K562 (cell line): ENCODE results near the gene PELI2. TPM values are rescaled to one million over a fixed set of nuclear protein-coding genes. Genes with fewer than 3 reads are reported as not detected.

Source experiments
- ATAC-seq: fragments of 200-7000 bp; cut with Tn5 transposase; 3 replicates; pipeline ENCODE4 v1.9.1; 2020; ENCODE audit warnings: moderate library complexity
- BruUV-seq: library from RNA; stranded (reverse); fragments of 400-500 nt; replicated peaks from 2 replicates; lab custom pipeline; 2021; lab: Mats Ljungman, UMichigan
- CTCF ChIA-PET: fragments of 300-600 bp; formaldehyde crosslinking; extraction: SDS; loops from one replicate; lab custom pipeline; 2021; ENCODE audit warnings: low intra/inter-chr PET ratio; lab: Yijun Ruan, JAX
- POLR2A ChIA-PET: fragments of 300-600, 350-650 bp; sonication (Branson Sonifier 250); formaldehyde crosslinking; extraction: SDS; loops from one replicate; lab custom pipeline; 2021; ENCODE audit warnings: antibody characterized with exemption, inconsistent platforms; lab: Yijun Ruan, JAX
- DNase-seq, 4 experiments: peaks; one replicate each; pipeline versions ENCODE4 v3.0.0 to v3.0.0-alpha.2; 2011 to 2018; ENCODE audit warnings: low spot score in 3 of 4, mixed read lengths in 3 of 4; ENCODE audit errors: extremely low read depth in 1 of 4
- FAIRE-seq: peaks from 2 replicates; lab custom pipeline; 2011; peaks lifted over from hg19 to GRCh38; lab: Jason Lieb, UNC
- H2AFZ ChIP-seq: 2 replicates; pipeline ENCODE4 v1.6.0; 2011; ENCODE audit warnings: low read depth, low read length, control low read depth, inconsistent platforms
- H3K27ac ChIP-seq: fragments of 200-600 bp; 3 replicates; pipeline ENCODE4 v1.8.0; 2011; ENCODE audit warnings: low read depth, mild to moderate bottlenecking, control low read depth, inconsistent platforms, low read length, moderate library complexity, mixed read lengths; ENCODE audit errors: extremely low read depth
- H3K27me3 ChIP-seq, 2 experiments: fragments of 300-600 bp in 1 of 2; 2 replicates in 1 of 2; 3 replicates in 1 of 2; pipeline versions ENCODE4 v1.6.0 to v1.8.0; 2011; ENCODE audit warnings: inconsistent platforms in 2 of 2, low read length in 2 of 2, mild to moderate bottlenecking in 1 of 2, mixed read lengths in 1 of 2, moderate library complexity in 1 of 2; ENCODE audit not compliant: control insufficient read depth in 2 of 2, insufficient read depth in 2 of 2
- H3K36me3 ChIP-seq: fragments of 300-600 bp; 3 replicates; pipeline ENCODE4 v1.8.0; 2011; ENCODE audit warnings: mild to moderate bottlenecking, low read length, inconsistent platforms; ENCODE audit not compliant: control insufficient read depth, insufficient read depth
- H3K4me1 ChIP-seq, 2 experiments: fragments of 200-600 bp in 1 of 2; replicated peaks in 1 of 2; 2 replicates in 1 of 2; 3 replicates in 1 of 2; pipeline versions ENCODE4 v1.5.1 to v1.8.0; 2011; ENCODE audit warnings: inconsistent platforms in 2 of 2, low read length in 2 of 2, mild to moderate bottlenecking in 1 of 2, mixed read lengths in 1 of 2, moderate library complexity in 1 of 2; ENCODE audit not compliant: control insufficient read depth in 2 of 2, insufficient read depth in 2 of 2
- H3K4me2 ChIP-seq: 2 replicates; pipeline ENCODE4 v1.6.1; 2011; ENCODE audit warnings: low read length, control low read depth, inconsistent platforms, mixed read lengths; ENCODE audit not compliant: insufficient read depth
- H3K4me3 ChIP-seq: fragments of 200-600 bp; sonication (generic), shearing (Covaris generic); 2 replicates; pipeline ENCODE4 v1.5.1; 2016; ENCODE audit warnings: control low read depth, inconsistent platforms
- H3K79me2 ChIP-seq: fragments of 200-600 bp; 3 replicates; pipeline ENCODE4 v1.8.0; 2011; ENCODE audit warnings: low read length, inconsistent platforms; ENCODE audit not compliant: control insufficient read depth, insufficient read depth
- H3K9ac ChIP-seq, 2 experiments: 2 replicates each; pipeline versions ENCODE4 v1.6.0 to v1.6.1; 2011; ENCODE audit warnings: low read depth in 2 of 2, low read length in 2 of 2, control low read depth in 1 of 2, inconsistent platforms in 1 of 2, mild to moderate bottlenecking in 1 of 2, mixed read lengths in 1 of 2; ENCODE audit not compliant: insufficient read depth in 1 of 2
- H3K9me1 ChIP-seq: one replicate; pipeline ENCODE4 v1.6.0; 2011; ENCODE audit warnings: inconsistent platforms, mild to moderate bottlenecking, low read length, moderate library complexity; ENCODE audit not compliant: control insufficient read depth, insufficient read depth
- H3K9me3 ChIP-seq: replicated peaks from 2 replicates; pipeline ENCODE4 v1.5.1; 2011; ENCODE audit warnings: low read depth, low read length, inconsistent platforms; ENCODE audit not compliant: control insufficient read depth, insufficient read depth
- H4K20me1 ChIP-seq: replicated peaks from 2 replicates; pipeline ENCODE4 v1.6.1; 2011; ENCODE audit warnings: low read length, inconsistent platforms, mixed read lengths; ENCODE audit not compliant: control insufficient read depth, insufficient read depth
- AFF1 ChIP-seq, 2 experiments: fragments of 450-650 bp; IDR thresholded peaks; 2 replicates each; pipeline ENCODE4 v1.6.1; 2018; ENCODE audit warnings: mild to moderate bottlenecking in 2 of 2, low read depth in 1 of 2; ENCODE audit not compliant: partially characterized antibody in 2 of 2
- ARID1B ChIP-seq: fragments of 450-650 bp; IDR thresholded peaks from 2 replicates; pipeline ENCODE4 v1.6.1; 2016; ENCODE audit warnings: antibody characterized with exemption, mild to moderate bottlenecking, inconsistent platforms
- ASH1L ChIP-seq: fragments of 450-650 bp; IDR thresholded peaks from 2 replicates; pipeline ENCODE4 v1.6.1; 2018; ENCODE audit warnings: borderline replicate concordance, mild to moderate bottlenecking, low read depth; ENCODE audit not compliant: partially characterized antibody
- ATF7 ChIP-seq: fragments of 450-650 bp; IDR thresholded peaks from 2 replicates; pipeline ENCODE4 v1.7.1; 2014; ENCODE audit warnings: mild to moderate bottlenecking, moderate library complexity
- E2F1 ChIP-seq: sonication (generic); formaldehyde crosslinking; IDR thresholded peaks from 2 replicates; pipeline ENCODE4 v1.8.1; 2023; ENCODE audit warnings: mild to moderate bottlenecking, missing genetic modification reagents, moderate library complexity
- FOSL1 ChIP-seq: fragments of 200-800 bp; sonication (Bioruptor generic); conservative IDR thresholded peaks from 2 replicates; pipeline ENCODE4 v1.6.1; 2016; ENCODE audit warnings: missing genetic modification characterization, missing compliant biosample characterization
- FOXA1 ChIP-seq: fragments of 450-650 bp; IDR thresholded peaks from 2 replicates; pipeline ENCODE4 v1.6.1; 2016; ENCODE audit warnings: mild to moderate bottlenecking, borderline replicate concordance
- GTF2B ChIP-seq: IDR thresholded peaks from 2 replicates; pipeline ENCODE4 v1.6.1; 2011; ENCODE audit not compliant: insufficient read length; ENCODE audit errors: extremely low read depth
- KLF1 ChIP-seq: fragments of 450-650 bp; IDR thresholded peaks from 2 replicates; pipeline ENCODE4 v1.6.1; 2016; ENCODE audit warnings: missing genetic modification characterization, missing compliant biosample characterization
- PATZ1 ChIP-seq: fragments of 250-450 bp; sonication (Bioruptor Pico); IDR thresholded peaks from 2 replicates; pipeline ENCODE4 v1.5.0; 2020; ENCODE audit warnings: mild to moderate bottlenecking, borderline replicate concordance
- PCBP2 ChIP-seq: fragments of 200-400 bp; formaldehyde crosslinking; IDR thresholded peaks from 2 replicates; pipeline ENCODE4 v1.6.1; 2018; ENCODE audit warnings: low read length, low read depth, mild to moderate bottlenecking, moderate library complexity; ENCODE audit not compliant: poor library complexity, severe bottlenecking
- STAG1 ChIP-seq: sonication (generic); formaldehyde crosslinking; IDR thresholded peaks from 2 replicates; pipeline ENCODE4 v1.5.0; 2020; ENCODE audit warnings: missing genetic modification reagents, borderline replicate concordance
- ZBTB17 ChIP-seq: fragments of 450-650 bp; formaldehyde crosslinking; IDR thresholded peaks from 2 replicates; pipeline ENCODE4 v1.4.0; 2020; ENCODE audit warnings: mild to moderate bottlenecking
- ZNF212 ChIP-seq: fragments of 450-650 bp; formaldehyde crosslinking; IDR thresholded peaks from 2 replicates; pipeline ENCODE4 v1.4.0; 2020; ENCODE audit warnings: mild to moderate bottlenecking
- WGBS: fragments of 100-300 bp; shearing (Covaris generic); methylation state at CpG from one replicate; pipeline ENCODE4 v1.1.6; 2016; ENCODE audit warnings: low coverage, mixed read lengths; ENCODE audit not compliant: insufficient coverage; ENCODE audit errors: missing lambda C conversion rate; 5-methylcytosine and 5-hydroxymethylcytosine counted together
- in situ Hi-C: fragments of 300-500 bp; cut with MboI; formaldehyde crosslinking; loops from 4 replicates; pipeline ENCODE4 v1.15.0; 2018; ENCODE audit warnings: inconsistent platforms, mixed read lengths
- intact Hi-C: fragments of 100-400 bp; cut with micrococcal nuclease; formaldehyde crosslinking; loops from 2 replicates; pipeline ENCODE4 v1.14.2; 2022
- polyA plus RNA-seq, 8 experiments: library from polyadenylated mRNA; depleted of rRNA in 4 of 8; stranded (reverse) in 5 of 8; unstranded in 3 of 8; fragments of >200 nt; fragmentation: Nextera tagmentation in 2 of 8; fragmentation: Illumina TruSeq in 1 of 8; extraction: Ambion mirVana in 2 of 8; extraction: Trizol in 1 of 8; gene quantifications; 2 replicates each; pipeline versions ENCODE4 v1.2.1 to v1.2.3, GENCODE V29; 2011 to 2014; ENCODE audit warnings: inconsistent platforms in 1 of 8, missing spikeins in 1 of 8
- total RNA-seq, 7 experiments: library from RNA; depleted of rRNA in 6 of 7; stranded (reverse); fragments of >200 nt in 6 of 7; fragmentation: Illumina TruSeq in 2 of 7; extraction: Trizol in 2 of 7; gene quantifications; 2 replicates each; pipeline versions ENCODE4 v1.2.1 to v1.2.3, GENCODE V29; 2011 to 2021; ENCODE audit warnings: low replicate concordance in 1 of 7

Gene PELI2
- total and polyA plus RNA-seq, 9 of the 15 experiments (the other 6 are each of a cell fraction or from before 2014, with no cell fraction given), result 0.20 to 1.5 (median 0.44) TPM

- TF ChIP-seq ZNF212 (CRISPR knock-in tag), result no peak
- no peak for TF ChIP-seq ATF7
- TF ChIP-seq GTF2B, result no peak
- TF ChIP-seq ASH1L, result no peak
- no peak for TF ChIP-seq KLF1
- no peak for TF ChIP-seq FOSL1 (tag)
Measured at GRCh38 chr14:56145965-56146364, 27.8 kb downstream of the PELI2 start (continued).

- CTCF ChIA-PET, result no interaction called here
Measured at GRCh38 chr14:56147449-56147848, 29.2 kb downstream of the PELI2 start.

More at GRCh38 chr14:56147449-56147848, 29.2 kb downstream of the PELI2 start:
- intact Hi-C loops, result no loop called here
- H2AFZ ChIP-seq, result no peak overlapping the region
- FAIRE-seq (no peak), DNase-seq (no peak), ATAC-seq (no peak)
- H3K4me3 ChIP-seq, result no peak overlapping the region
- no peaks in the 10 kb centered on the region for H3K79me2 ChIP-seq
- no TSS peak for BruUV-seq
- no peaks in the 10 kb centered on the region for H3K36me3 ChIP-seq
- H3K27me3 ChIP-seq, result 0 out of 5 replicates have a peak, but pooled peaks cover 2 to 4% of the 10 kb centered on the region in 2 experiments
- in situ Hi-C loops, result no loop called here
- no peaks in the 10 kb centered on the region for H3K9me3 ChIP-seq
- TF ChIP-seq PATZ1 (CRISPR knock-in tag), result no peak
- no peak for TF ChIP-seq ZBTB17
- TF ChIP-seq E2F1, result no peak
- TF ChIP-seq FOXA1, result no peak
- TF ChIP-seq AFF1 (IDR thresholded peaks at IDR 0.05; ENCODE audit: low read depth in 1 of 2, partially characterized antibody in 2 of 2), result no peak
- no peak for TF ChIP-seq PCBP2
- no peak for TF ChIP-seq ARID1B
- no peak for TF ChIP-seq STAG1 (CRISPR knock-in tag)
- no peak overlapping the region for H3K4me2 ChIP-seq
- no peak overlapping the region for H3K27ac ChIP-seq
- no peaks in the 10 kb centered on the region for H4K20me1 ChIP-seq
- WGBS, result 0% methylated on average over 1 of the region's 1 CpG
- POLR2A ChIA-PET, result no interaction called here
- H3K4me1 ChIP-seq, result no peaks in the 10 kb centered on the region
- H3K9me1 ChIP-seq, result no peaks in the 10 kb centered on the region
- no peak overlapping the region for H3K9ac ChIP-seq
